SK-N-MC (cell line): ENCODE data around the gene F12.

Source experiments
- EZH2 ChIP-seq: fragments of 200-600 bp; sonication (generic); IDR thresholded peaks from one replicate; pipeline ENCODE4 v1.6.1; 2017; ENCODE audit warnings: antibody characterized with exemption
- FOXP2 ChIP-seq: optimal IDR thresholded peaks from 2 replicates; pipeline ENCODE3; 2011; ENCODE audit warnings: mild to moderate bottlenecking, moderate library complexity; ENCODE audit not compliant: insufficient read depth; ENCODE audit errors: extremely low read length, control extremely low read depth
- POLR2AphosphoS5 ChIP-seq: IDR thresholded peaks from 2 replicates; pipeline ENCODE4 v1.6.1; 2012; ENCODE audit warnings: mild to moderate bottlenecking, low read depth, low read length, borderline replicate concordance

DNA sequence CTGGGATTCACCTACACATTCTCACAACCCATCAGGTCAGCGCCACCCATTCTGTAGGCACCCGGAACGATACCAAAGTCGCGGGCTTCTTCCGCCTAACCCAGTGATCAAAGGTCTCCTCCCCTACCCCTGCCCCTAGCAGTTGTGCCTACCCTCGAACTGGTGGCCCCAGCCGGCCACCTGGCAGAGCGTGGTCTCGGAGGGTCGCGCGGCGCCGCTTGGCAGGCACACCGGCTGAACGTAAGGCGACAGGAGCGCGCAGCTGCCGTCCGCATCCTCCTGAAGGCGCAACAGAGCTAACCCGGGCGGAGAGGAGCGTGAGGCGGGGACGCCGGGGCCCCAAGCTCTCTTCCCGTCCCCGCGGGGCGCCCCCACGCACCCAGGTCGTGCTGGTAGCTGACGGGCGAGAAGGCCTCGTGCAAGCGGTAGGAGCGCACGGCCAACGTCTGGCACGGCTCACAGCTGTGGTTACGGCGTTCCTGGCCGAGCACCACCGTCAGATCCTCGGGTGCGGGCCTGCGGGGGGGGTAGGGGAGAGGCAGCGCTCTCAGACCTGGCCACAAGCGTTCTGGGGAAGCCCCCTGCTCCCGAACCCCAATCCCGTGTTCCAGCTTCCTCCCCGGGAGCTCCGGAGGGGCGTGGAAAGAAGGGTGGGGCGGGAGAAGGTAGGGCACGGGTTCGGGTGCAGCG, 6.1 kb downstream of the F12 start:
- TF ChIP-seq EZH2 (no peak), POLR2AphosphoS5 (no peak), FOXP2 (no peak)
